Panc1 (cell line): Measurements from ENCODE around the gene BLOC1S2. TPM values are rescaled to one million over a fixed set of nuclear protein-coding genes. Genes with fewer than 3 reads are reported as not detected.

Source experiments
- ATAC-seq: fragments of 200-7000 bp; cut with Tn5 transposase; 2 replicates; pipeline ENCODE4 v1.9.1; 2020; ENCODE audit warnings: mild to moderate bottlenecking, moderate library complexity
- BruUV-seq: library from RNA; stranded (reverse); fragments of 400-500 nt; replicated peaks from 2 replicates; lab custom pipeline; 2021; lab: Mats Ljungman, UMichigan
- CTCF ChIA-PET: fragments of 300-600 bp; sonication (Branson Sonifier 250); formaldehyde crosslinking; loops from one replicate; lab custom pipeline; 2022; ENCODE audit warnings: antibody characterized with exemption; lab: Charles Lee
- POLR2A ChIA-PET: fragments of 300-600 bp; sonication (Branson Sonifier 250); formaldehyde crosslinking; loops from one replicate; lab custom pipeline; 2022; ENCODE audit warnings: antibody characterized with exemption; lab: Charles Lee
- DNase-seq: peaks from one replicate; pipeline ENCODE4 v3.0.0-alpha.2; 2010; ENCODE audit warnings: low read depth, low spot score
- H3K27ac ChIP-seq: 2 replicates; pipeline ENCODE4 v1.5.1; 2011; ENCODE audit warnings: mild to moderate bottlenecking, low read length, inconsistent platforms
- H3K27me3 ChIP-seq: fragments of 200-500 bp; sonication (Bioruptor generic); 2 replicates; pipeline ENCODE4 v1.6.0; 2014; ENCODE audit warnings: low read length, inconsistent platforms; ENCODE audit not compliant: control insufficient read depth, insufficient read depth
- H3K36me3 ChIP-seq: fragments of 200-500 bp; sonication (Bioruptor generic); 2 replicates; pipeline ENCODE4 v1.5.1; 2014; ENCODE audit warnings: inconsistent platforms, mild to moderate bottlenecking, low read length, moderate library complexity; ENCODE audit not compliant: control insufficient read depth, insufficient read depth
- H3K4me1 ChIP-seq: 2 replicates; pipeline ENCODE4 v1.5.1; 2011; ENCODE audit warnings: inconsistent platforms, mild to moderate bottlenecking, low read length, moderate library complexity; ENCODE audit not compliant: control insufficient read depth, insufficient read depth
- H3K4me3 ChIP-seq, 2 experiments: 2 replicates each; pipeline ENCODE4 v1.5.1; 2011 to 2012; ENCODE audit warnings: low read depth in 2 of 2, low read length in 2 of 2, mild to moderate bottlenecking in 2 of 2, inconsistent platforms in 1 of 2, moderate library complexity in 1 of 2
- H3K9me3 ChIP-seq: fragments of 200-500 bp; sonication (Bioruptor generic); 2 replicates; pipeline ENCODE4 v1.5.1; 2014; ENCODE audit warnings: low read depth, mild to moderate bottlenecking, inconsistent platforms, low read length, moderate library complexity; ENCODE audit not compliant: control insufficient read depth, insufficient read depth
- CTCF ChIP-seq: fragments of 450-650 bp; IDR thresholded peaks from 2 replicates; pipeline ENCODE4 v1.5.1; 2017; ENCODE audit warnings: mild to moderate bottlenecking
- POLR2AphosphoS5 ChIP-seq: IDR thresholded peaks from 2 replicates; pipeline ENCODE4 v1.6.1; 2012; ENCODE audit warnings: mild to moderate bottlenecking, low read depth, low read length, moderate library complexity
- REST ChIP-seq, 2 experiments: IDR thresholded peaks; 2 replicates each; pipeline ENCODE4 v1.6.1; 2011 to 2012; ENCODE audit warnings: low read depth in 2 of 2, control low read depth in 1 of 2, low read length in 1 of 2, mild to moderate bottlenecking in 1 of 2, moderate library complexity in 1 of 2; ENCODE audit not compliant: insufficient read depth in 1 of 2
- SIN3A ChIP-seq: IDR thresholded peaks from 2 replicates; pipeline ENCODE4 v1.6.1; 2012; ENCODE audit warnings: low read depth, mild to moderate bottlenecking, low read length, moderate library complexity, borderline replicate concordance; ENCODE audit not compliant: insufficient read depth
- TCF7L2 ChIP-seq: IDR thresholded peaks from 2 replicates; pipeline ENCODE4 v1.6.1; 2011; ENCODE audit warnings: mild to moderate bottlenecking, low read depth, low read length, inconsistent platforms
- in situ Hi-C: cut with HindIII; loops from 2 replicates; pipeline ENCODE4 v1.10.0; 2016; ENCODE audit warnings: low sequenced_read_pairs, low pct_unique_long_range_greater_than_20kb
- intact Hi-C: fragments of 100-400 bp; cut with micrococcal nuclease; formaldehyde crosslinking; loops from one replicate; pipeline ENCODE4 v1.10.0; 2022; ENCODE audit not compliant: unreplicated experiment
- total RNA-seq: library from RNA; stranded (reverse); gene quantifications from one replicate; pipeline ENCODE4 v1.2.1, GENCODE V29; 2021; ENCODE audit not compliant: unreplicated experiment

BLOC1S2 gene
- total RNA-seq, 1 experiment from 2014 or later, result 39.3 TPM

- Histone ChIP-seq H3K27me3 (peaks cover 22% of the 10 kb centered on the region; the same call in 1 of the 2 replicates), H3K9me3 (no peaks in the 10 kb centered on the region), H3K4me3 (no peak overlapping the region), H3K36me3 (no peaks in the 10 kb centered on the region), H3K27ac (no peak overlapping the region), H3K4me1 (no peaks in the 10 kb centered on the region)
- no peak for DNase-seq
- ChIA-PET CTCF (no interaction called here), POLR2A (no interaction called here)
- no peak for ATAC-seq
- no TSS peak for BruUV-seq
- no peak for TF ChIP-seq POLR2AphosphoS5
- TF ChIP-seq CTCF, result no peak
- TF ChIP-seq REST (IDR thresholded peaks at IDR 0.05; ENCODE audit: insufficient read depth in 1 of 2, low read depth in 2 of 2, low read length in 1 of 2), result no peak
- TF ChIP-seq TCF7L2, result no peak
- no peak for TF ChIP-seq SIN3A
- in situ Hi-C loops, result no loop called here
- intact Hi-C loops, result no loop called here
Observed at GRCh38 chr10:100311298-100311697, 24.8 kb upstream of the BLOC1S2 start.

GRCh38 chr10:100307684-100308083 lies 21.2 kb upstream of the BLOC1S2 start:
- Histone ChIP-seq H3K27ac (no peak overlapping the region), H3K36me3 (no peaks in the 10 kb centered on the region), H3K4me1 (no peaks in the 10 kb centered on the region), H3K27me3 (peaks cover 24% of the 10 kb centered on the region; the same call in 1 of the 2 replicates), H3K9me3 (no peaks in the 10 kb centered on the region), H3K4me3 (no peak overlapping the region)
- POLR2A ChIA-PET, result no interaction called here
- TF ChIP-seq REST (IDR thresholded peaks at IDR 0.05; ENCODE audit: insufficient read depth in 1 of 2, low read depth in 2 of 2, low read length in 1 of 2), result no peak
- TF ChIP-seq SIN3A, result no peak
- no peak for TF ChIP-seq CTCF
- no peak for TF ChIP-seq POLR2AphosphoS5
- TF ChIP-seq TCF7L2, result no peak
- intact Hi-C loops, result loop anchor here (10.0 kb wide), 1 partner anchor 127 kb away; no protein-coding TSS in a partner anchor
- in situ Hi-C loops, result no loop called here
- DNase-seq (no peak), ATAC-seq (no peak)
- no TSS peak for BruUV-seq
- CTCF ChIA-PET, result no interaction called here
